GM12872 (cell line): ENCODE data around the gene NPIPB6.

Source experiments
- CTCF ChIP-seq: IDR thresholded peaks from 3 replicates; pipeline ENCODE4 v1.5.1; 2011; ENCODE audit warnings: low read depth, mild to moderate bottlenecking, low read length, moderate library complexity; ENCODE audit not compliant: insufficient read depth

NPIPB6 gene

GRCh38 chr16:28295276-28295675, 68.0 kb downstream of the NPIPB6 start:
- no peak for TF ChIP-seq CTCF

DNA sequence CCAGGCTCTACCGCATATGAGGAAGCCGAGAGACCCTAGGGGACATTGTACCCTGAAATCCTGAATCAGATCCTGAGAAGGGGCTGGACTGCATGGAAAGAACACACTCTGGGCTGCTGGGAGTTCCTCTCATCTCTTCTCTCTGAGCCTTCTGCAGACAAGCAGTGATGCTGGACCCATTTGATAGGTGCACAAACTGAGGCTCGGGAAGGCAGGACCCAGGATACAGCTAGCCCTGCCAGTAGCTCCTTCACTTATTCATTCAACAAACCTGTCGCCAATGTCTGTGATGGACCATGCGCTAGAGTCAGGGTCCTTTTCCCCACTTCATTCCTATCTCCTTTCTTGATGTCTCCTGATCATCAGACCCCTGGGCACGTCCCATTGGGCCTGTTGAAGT, 69.1 kb downstream of the NPIPB6 start:
- TF ChIP-seq CTCF: no peak

DNA sequence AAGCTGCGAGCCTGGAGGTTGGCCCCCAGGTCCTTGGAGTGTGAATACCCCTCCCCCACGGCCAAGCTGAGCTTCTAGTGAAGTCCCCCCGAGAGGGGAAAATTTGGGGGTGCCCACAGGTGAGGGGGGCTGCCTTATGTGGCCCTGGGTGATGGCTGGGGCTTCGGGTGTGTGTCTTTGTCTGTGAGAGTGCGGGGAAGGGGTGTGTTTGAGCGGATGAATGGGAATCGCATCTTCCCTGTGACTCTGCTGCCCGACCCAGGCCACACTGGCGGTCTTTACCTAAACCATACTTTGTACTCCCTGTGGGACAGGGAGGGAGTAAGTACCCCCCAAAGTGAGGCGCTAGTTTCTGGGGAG, 69.7 kb downstream of the NPIPB6 start:
- no peak for TF ChIP-seq CTCF

DNA sequence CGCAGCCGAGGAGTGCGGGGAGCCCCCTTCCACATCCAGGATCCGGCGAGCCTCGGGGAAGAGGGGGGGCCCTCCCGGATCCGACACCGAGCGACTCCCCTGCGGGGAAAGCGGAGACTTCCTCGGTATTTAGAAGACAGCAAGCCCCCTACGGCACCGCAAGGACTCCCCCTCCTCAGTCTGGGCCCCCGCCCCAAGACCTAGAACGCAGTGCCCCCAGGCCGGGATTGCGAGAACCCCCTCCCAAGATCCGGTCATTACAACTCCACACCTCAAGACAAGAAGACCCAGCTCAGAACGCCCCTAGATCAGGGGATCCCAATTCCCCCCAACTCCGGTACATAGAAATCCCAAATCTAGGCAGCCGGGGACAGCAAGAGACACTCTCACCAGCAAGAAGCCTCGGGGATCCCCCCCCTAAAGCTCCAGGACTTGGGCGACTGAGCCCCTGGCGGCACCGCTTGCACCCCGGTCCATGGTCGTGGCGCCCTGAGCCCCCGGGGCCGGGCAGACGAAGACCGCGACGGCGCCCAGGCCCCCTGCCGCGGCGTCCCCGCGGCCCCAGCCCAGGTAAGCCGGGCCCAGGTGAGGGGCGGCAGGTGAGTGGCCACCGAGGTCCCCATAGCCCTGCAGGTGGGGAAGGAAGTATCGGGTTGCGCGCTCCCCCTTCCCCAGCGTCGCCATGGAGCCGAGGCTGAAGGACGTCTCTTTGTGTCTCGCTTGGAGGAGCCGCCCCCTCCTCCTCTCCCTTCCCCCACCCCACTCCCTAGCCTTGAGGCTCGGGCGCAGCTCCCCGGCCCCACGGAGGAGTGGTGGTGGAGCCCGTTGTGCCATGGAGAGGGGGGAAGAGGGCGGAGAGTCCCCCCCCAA, 70.3 kb downstream of the NPIPB6 start:
- no peak for TF ChIP-seq CTCF
